Measurements from ENCODE around the gene SORCS2.

DNA sequence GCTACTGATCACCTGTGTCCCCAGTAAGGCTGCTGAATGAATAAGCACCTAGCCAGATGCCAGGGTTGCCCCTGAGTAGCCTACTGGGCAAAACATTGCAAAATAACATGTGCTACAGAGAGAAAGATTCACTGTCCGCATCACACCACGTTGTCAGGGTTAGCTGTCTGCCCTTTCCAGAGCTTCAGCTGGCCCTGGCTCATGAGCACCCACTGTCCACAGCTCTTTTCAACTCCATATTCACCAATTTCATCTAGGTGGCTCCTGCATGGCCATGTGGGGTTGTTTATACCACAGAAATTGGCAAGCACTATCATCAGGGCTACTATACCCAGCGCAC, 470.1 kb downstream of the SORCS2 start:
- TF ChIP-seq POLR2A (IDR thresholded peaks at IDR 0.05; ENCODE audit: low read length): no peak
- no peak for TF ChIP-seq GATA1 (IDR thresholded peaks at IDR 0.05; ENCODE audit: low read depth, low read length)
